GM19193 (cell line): ENCODE results near the gene PRKCA.

ENCODE experiments used
- POLR2A ChIP-seq: IDR thresholded peaks from 4 replicates; pipeline ENCODE4 v1.6.1; 2011; ENCODE audit not compliant: insufficient read depth, insufficient read length; ENCODE audit errors: extremely low read depth

Gene PRKCA

GRCh38 chr17:66542129-66542966 is 239.9 kb downstream of the PRKCA start:
- no peak for TF ChIP-seq POLR2A

GRCh38 chr17:66542967-66543520 is 240.6 kb downstream of the PRKCA start:
- no peak for TF ChIP-seq POLR2A

- no peak for TF ChIP-seq POLR2A
Measured at GRCh38 chr17:66543526-66543925, 241.1 kb downstream of the PRKCA start.

- TF ChIP-seq POLR2A = no peak
Measured at GRCh38 chr17:66545918-66546317, 243.5 kb downstream of the PRKCA start.

GRCh38 chr17:66547151-66547865 is 244.9 kb downstream of the PRKCA start:
- no peak for TF ChIP-seq POLR2A

- no peak for TF ChIP-seq POLR2A
Measured at GRCh38 chr17:66548158-66548557, 245.7 kb downstream of the PRKCA start.

GRCh38 chr17:66548659-66549310 is 246.4 kb downstream of the PRKCA start:
- TF ChIP-seq POLR2A = no peak

GRCh38 chr17:66549311-66549704 is 246.9 kb downstream of the PRKCA start:
- no peak for TF ChIP-seq POLR2A

- TF ChIP-seq POLR2A = no peak
Measured at GRCh38 chr17:66549731-66550207, 247.4 kb downstream of the PRKCA start.

GRCh38 chr17:66551839-66552238 is 249.4 kb downstream of the PRKCA start:
- no peak for TF ChIP-seq POLR2A

- TF ChIP-seq POLR2A = no peak
Measured at GRCh38 chr17:66552371-66552770, 250.0 kb downstream of the PRKCA start.

- TF ChIP-seq POLR2A = no peak
Measured at GRCh38 chr17:66555605-66556004, 253.2 kb downstream of the PRKCA start.

- TF ChIP-seq POLR2A = no peak
Measured at GRCh38 chr17:66557200-66557599, 254.8 kb downstream of the PRKCA start.

- no peak for TF ChIP-seq POLR2A
Measured at GRCh38 chr17:66557886-66558285, 255.5 kb downstream of the PRKCA start.

GRCh38 chr17:66560691-66561090 is 258.3 kb downstream of the PRKCA start:
- no peak for TF ChIP-seq POLR2A
